ENCODE results near the gene SGCA.

SGCA gene

DNA sequence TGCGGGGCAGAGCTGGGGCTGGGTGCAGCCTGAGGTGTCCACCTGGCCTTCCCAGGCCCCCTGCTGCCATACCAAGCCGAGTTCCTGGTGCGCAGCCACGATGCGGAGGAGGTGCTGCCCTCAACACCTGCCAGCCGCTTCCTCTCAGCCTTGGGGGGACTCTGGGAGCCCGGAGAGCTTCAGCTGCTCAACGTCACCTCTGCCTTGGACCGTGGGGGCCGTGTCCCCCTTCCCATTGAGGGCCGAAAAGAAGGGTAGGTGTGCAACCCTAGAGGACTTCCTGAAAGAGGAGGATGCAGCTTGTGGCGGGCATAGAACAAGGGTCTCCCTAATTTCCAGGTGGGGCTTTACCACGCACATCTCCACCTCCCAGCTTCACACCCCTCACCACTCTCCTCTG, 2.5 kb downstream of the SGCA start:
- no peak for DNase-seq

DNA sequence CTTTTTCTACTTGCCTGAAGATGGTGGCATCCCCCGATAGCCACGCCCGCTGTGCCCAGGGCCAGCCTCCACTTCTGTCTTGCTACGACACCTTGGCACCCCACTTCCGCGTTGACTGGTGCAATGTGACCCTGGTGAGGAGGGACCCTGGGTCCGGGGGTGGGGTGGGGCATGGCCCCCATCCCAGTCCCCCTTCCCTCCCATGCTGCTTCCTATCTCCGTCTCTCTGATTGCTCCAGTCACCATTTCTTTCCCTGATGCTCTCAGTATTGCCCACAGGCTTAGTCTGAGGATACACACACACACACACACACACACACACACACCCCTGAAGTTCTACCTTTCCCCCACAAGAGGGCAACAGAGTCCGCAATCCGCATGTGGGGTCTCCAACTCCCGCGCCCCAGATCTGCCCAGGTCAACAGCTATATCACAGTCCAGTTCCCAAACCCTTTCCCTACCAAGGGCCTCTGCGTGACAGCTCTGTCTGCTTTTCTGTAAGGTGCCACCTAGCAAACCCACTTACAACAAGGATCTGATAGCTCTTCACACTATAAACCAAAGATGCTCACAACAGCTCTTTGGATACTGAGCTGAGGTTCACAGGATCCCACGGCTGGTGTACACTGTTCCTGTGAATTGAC, 3.4 kb downstream of the SGCA start:
- peak; percentile 58 to 64 for DNase-seq

DNA sequence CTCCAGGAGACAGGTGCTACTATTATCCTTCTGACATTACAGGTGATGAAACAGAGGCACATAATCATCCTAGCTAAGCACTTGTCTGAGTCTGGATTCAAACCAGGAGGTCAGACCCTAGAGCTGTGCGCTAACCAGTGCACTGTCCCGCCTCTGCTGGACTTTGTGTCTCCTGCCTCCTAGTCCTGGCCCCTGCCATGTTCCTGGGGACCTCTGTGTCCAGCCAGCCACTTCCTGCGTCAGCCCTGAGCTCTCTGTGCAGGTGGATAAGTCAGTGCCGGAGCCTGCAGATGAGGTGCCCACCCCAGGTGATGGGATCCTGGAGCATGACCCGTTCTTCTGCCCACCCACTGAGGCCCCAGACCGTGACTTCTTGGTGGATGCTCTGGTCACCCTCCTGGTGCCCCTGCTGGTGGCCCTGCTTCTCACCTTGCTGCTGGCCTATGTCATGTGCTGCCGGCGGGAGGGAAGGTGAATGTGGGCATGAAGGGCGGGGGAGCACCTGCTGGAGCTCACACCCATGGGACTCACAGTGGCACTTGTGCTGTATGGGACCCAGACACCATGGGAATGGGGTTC, 4.2 kb downstream of the SGCA start:
- DNase-seq: no peak

DNA sequence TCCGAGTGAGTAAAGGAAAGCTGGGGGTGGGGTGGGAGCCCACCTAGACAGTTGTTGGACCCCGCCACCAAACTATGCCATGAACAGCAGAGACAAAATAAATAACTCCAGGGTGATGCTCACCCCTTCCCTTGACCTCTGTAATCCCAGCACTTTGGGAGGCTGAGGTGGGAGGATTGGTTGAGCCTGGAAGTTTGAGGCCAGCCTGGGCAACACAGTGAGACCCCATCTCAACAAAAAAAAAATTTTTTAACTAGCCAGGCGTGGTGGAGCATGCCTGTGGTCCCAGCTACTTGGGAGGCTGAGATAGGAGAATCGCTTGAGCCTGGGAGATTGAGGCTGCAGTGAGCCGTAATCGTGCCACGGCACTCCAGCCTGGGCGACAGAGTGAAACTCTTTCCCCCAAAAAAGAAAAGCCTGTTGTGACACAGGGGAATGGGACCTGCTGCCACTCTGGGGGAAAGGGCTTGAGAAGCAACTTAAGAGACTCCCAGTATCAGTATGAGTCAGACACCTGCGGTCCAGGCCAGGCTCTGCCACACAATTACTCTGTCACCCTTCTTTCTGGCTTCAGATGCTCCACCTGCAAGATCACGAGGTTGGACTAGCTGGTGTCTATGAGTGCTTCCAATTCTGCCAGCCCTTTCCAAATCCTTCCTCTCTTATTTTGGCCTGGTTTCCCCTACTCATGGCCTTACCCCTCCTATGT, 5.0 kb downstream of the SGCA start:
- DNase-seq: no peak

DNA sequence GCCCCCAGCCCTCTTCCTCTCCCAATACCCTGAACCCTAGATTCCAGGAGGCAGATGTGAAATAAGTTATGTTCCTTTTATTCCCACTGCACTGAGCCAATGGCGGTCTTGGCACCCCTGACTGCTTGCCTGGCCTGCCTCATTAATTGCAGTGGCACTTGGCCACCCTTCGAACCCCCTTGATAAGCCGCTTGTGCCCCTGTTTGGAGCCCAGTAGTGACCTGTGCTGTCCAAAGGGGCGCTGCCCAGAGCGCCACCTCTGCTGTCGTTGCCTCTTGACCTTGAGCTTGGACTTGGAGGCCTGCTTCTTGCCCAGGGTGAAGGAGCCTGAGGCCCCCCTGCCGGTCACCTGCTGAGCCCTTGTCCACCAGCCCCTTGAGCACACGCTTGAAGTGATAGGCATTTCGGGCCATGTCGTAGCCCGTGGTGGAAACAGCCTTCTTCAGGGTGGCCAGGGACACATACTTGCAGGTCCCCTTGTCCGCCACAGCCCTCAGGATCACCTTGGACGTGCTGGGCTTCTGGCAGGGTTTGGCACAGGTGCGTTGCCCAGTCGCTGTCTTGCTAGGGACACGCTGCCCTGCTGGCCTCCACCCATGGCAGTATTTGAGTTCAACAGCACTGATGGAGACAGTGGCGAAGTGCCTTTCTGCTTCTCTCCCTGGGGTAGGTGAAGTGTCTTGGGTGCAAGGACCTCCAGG, 5.7 kb downstream of the SGCA start:
- no peak for DNase-seq

DNA sequence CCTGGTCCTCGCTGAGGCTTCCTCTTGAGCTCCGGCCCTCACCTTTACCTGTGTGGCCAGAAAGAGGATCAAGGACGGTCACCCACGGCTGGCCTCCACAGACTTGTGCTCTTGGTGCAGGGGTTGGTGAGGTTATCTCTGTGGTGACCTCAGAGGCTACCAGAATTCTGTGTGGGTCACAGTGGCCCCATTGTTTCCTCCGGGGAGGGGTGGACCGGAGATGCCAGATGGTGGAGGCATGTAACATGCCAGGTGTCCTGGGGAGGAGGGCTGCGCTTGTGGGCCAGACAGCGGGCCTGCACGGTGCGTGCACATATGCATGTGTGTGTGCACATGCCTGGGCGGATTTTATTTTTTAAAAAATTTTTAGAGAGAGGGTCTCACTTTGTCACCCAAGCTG, 6.3 kb downstream of the SGCA start:
- DNase-seq: no peak

DNA sequence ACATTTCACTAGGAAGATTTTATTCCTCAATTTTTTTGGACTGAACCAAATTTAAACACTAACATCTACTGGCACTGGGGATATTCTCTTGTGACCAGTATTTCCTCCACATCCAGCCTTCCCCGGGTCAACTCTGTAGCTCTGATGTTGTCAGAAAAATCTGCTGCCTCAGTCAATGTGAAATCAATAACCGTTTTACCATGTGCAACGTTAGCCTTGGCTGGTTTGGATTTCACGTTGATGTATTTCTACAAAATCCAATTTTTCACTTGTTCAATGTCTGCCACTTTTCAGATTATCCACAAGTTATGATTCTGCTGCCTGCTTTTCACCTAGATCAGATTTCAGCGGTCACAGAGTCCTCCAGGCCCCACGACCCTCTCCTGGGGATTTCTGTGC, 7.1 kb downstream of the SGCA start:
- DNase-seq: no peak

DNA sequence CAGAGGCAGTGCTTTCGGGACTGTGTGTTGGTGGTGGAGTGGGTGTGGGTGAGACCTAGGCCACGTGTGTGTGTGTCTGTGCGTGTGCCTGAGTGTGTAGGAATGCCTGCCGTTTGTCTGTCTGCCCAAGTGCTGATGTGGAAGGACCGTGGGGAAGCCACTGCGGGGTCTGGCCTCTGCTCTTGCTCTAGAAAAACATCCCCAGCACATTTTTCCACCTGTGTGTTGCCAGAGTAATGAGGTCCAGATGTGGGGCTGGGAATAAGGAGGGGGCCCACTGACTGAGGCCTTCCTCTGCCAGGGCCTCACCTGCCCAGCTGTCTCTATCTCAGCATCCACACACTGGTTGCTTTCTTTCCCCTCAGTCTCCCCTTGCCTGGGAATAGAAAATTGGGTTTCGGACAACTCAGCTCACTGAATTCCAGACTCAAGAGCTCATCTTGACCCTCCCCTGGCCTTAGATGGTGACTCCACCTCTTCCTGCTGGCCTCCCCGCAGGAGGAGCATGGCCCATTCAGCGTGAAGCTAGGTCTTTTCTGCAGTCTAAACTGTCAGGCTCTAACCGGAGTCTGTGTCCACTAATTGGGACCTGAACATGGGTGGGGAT, 7.6 kb downstream of the SGCA start:
- DNase-seq: no peak

DNA sequence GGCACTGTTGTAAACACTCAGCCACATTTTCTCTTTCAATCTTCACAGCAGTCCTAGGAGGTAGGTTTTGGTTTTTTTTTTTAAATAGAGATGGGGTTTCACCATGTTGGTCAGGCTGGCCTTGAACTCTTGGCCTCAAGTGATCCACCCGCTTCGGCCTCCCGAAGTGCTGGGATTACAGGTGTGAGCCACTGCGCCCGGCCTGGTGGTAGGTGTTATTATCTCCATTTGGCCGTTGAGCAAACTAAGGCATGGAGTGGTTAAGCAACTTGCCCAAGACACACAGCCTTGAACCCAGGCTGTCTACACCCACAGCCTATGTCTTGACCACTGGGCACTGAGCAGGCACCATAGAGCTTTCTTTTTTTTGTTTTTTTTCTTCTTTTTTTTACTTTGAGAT, 8.6 kb downstream of the SGCA start:
- DNase-seq: no peak

DNA sequence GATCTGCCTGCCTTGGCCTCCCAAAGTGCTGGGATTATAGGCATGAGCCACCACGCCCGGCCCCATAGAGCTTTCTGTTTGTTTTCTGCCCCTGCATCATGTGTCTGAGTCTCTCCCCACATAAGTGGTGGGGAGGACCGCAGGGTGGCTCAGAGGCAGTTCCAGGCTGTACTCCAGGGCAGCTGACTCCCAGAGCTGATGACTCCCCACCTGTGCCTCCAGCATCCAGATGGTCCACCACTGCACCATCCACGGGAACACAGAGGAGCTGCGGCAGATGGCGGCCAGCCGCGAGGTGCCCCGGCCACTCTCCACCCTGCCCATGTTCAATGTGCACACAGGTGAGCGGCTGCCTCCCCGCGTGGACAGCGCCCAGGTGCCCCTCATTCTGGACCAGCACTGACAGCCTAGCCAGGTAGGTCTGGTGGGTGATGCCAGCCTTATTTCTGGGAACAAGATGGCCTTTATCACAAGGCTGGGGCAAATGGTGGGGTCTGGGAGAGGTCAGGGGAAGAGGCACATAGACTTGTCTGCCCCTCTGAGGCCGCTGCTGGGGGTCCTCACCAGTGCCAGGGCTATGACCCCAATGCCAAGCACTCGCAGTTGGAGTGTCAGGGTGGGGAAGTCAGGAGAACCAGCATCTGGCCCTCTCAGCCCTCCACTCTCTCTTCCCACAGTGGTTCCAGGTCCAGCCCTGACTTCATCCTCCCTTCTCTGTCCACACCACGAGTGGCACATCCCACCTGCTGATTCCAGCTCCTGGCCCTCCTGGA, 9.4 kb downstream of the SGCA start:
- no peak for DNase-seq

DNA sequence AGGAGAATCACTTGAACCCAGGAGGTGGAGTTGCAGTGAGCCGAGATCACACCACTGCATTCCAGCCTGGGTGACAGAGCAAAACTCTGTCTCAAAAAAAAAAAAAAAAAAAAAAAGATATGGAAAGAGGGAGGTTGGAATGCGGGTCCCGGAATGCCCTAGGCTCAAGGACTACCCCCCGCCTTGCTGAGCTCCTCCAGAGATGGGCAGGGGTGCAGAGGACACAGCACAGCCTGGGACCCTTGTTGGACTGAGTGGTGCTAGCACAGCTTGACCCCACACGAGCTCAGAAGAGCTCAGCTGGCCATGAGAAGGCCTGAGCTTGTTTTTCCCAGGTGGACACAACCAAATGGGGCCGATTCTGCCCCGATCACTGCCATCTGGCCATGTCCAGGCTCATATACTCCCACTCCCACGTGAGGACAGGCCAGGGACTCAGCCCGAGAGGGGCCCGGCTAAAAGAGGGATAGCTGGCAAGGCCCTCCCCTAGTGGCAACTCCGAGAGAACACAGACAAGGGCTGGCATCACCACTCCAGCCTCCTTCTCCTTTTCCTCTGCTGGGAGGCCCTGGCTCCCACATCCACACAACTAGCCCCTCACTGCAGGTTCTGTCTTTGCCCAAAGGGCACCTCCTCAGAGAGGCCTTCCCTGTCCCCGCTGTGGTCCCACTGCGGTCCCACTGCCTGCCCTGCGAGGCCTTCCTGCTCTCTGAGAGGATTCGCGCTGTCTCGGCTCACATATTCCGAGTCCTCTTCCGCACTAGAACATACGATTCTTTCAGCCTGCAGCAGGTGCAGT, 11.0 kb downstream of the SGCA start:
- no peak for DNase-seq

DNA sequence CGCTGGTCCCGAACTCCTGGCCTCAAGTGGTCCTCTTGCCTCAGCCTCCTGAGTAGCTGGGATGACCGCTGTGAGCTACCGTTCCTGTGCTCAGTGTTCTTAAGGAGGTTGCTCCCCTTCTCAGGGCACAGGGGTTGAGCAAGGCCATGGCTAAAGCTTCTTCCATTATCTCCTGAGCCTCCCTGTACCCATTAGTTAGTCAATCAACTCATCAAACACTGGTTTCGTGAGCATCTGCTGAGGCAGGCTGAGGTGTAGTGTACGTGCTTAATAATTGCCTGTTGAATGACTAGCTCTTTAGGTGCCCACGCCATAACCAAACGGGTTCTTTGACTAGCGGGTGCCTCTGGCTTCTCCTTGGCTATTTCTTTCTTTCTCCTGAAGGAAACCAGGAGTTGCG, 11.7 kb downstream of the SGCA start:
- no peak for DNase-seq

DNA sequence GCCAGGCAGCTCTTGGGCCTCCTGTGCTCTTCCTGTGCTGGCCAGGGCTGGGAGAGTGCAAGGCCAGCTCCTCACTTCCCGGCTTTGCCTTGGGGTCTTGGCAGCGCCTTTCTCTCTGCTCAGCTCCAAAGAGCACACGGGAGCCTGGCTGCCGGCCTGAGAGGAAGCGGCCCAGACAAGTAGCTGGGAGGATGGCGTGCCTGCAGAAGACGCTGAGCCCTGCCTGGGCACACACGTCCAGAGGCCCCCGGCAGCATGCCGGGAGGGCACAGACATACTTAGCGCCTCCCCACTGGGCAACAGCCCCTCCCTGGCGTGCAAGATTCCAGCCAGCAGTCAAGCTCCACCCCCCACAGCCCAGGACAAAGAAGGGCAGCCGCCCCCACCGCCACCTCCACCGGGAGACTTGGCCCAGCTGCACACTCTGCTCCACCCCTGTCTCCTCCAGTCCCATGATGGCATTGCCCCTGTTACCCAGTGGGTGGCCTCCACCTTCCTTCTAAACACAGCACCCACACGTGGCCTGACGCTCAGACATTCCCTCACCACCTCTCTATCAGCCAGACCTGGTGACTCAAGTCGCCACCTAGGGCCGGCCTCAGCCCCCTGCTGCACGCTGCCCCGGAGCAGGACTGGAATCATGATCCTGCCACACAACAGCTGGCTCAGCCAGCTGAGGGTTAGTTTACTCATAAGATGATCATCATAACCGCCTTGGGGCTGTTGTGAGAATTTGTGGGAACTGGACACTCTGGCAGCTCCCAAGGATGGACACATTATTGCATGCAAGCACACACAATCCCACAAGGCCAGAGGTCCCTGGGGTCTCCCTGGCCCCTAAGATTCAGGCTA, 12.4 kb downstream of the SGCA start:
- peak; percentile 41 to 61 for DNase-seq

DNA sequence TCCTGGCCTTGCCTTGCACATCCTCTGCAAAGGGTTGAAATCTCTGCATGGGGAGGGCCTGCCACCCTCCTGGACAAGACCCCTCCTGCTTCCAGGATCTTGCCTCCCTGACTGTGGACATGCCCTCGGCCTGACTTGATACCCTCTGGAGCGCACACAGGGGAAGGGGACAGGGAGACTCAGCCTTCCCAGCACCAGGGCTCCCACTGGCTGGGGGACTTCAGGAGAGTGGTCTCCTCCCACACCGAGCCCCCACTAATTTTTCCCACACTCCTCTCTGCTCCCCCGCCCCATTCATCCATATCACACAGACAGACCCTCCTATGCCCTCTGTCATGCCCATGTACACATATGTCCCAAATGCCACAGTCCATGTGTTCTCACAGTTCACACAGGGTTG, 14.3 kb downstream of the SGCA start:
- DNase-seq: no peak

DNA sequence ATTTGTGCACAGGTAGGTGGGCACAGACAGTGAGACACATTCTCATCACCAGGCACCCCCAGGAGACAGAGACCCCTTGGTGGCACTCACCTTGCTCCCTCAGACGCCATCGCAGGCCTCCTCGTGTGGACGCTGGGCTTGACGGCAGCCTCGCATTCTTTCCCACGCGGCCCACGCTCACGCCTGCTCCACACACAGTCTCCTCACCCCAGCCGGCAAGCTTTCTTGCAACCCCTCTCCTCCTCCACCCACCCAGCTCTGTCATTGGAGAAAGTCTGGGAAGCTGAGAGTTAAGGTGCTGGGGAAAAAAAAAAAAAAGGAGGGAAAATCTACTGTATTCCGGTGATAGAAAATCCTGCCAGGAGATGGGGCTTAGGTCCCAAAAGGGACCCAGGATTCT, 14.8 kb downstream of the SGCA start:
- DNase-seq: no peak

DNA sequence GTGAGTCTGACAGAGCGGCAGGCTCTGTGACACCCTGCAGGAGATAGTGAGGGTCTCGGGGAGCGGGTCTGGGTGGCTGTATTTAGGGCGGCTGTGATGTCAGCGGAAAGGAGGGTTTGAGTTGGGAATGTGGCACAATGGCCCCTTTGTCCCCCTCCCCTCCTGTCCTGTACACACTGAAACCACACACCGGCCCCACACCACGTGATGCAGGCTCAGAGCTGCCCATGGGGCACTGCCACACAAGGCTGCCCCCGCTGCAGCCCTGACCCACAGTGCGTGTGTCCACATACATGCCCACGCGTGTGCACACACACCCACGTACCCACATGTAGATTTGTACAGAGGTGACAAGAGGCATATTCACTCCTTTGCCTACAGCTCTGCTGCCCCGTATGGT, 15.3 kb downstream of the SGCA start:
- DNase-seq: no peak

DNA sequence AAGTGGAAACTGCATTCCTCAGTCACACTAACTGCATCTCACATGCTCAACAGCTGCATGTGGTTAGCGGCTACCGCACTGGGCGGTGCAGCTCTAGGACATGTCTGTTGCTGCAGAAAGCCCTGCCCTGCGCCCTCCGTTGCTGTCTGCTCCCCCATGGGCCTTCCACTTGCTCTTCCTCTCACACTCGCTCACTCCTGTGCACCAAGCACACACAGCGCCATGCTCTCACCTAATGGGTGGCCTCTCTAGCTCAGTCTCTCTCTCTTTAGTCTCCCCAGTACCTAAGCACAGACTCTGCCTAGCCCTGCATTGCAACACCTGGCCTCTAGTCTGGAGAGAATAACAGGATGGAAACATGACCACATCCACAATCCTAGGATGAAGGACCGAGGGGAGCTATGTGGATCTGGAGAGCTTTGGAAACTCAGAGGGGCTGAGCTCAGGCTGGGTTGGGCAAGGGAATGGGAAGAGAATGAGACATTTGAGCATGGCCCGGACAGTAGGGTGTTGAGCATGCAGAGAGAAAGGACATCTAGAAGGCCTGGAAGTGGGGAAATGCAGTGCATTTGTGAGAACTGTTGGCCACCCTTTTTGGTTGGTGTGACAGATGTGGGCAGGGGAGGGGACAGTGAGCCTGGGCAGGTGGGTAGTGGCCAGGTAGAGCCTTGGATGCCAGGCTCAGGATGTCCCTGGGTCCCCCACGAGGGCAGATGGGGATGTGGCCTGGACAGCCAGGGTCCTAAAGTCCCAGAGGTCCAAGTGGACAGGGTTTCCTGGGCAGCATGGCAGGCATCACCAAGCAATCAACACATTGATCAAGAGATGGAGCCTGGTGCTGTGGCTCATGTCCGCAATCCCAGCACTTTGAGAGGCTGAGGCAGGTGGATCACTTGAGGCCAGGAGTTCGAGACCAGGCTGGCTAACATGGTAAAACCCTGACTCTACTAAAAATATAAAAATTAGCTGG, 16.1 kb downstream of the SGCA start:
- no peak for DNase-seq

DNA sequence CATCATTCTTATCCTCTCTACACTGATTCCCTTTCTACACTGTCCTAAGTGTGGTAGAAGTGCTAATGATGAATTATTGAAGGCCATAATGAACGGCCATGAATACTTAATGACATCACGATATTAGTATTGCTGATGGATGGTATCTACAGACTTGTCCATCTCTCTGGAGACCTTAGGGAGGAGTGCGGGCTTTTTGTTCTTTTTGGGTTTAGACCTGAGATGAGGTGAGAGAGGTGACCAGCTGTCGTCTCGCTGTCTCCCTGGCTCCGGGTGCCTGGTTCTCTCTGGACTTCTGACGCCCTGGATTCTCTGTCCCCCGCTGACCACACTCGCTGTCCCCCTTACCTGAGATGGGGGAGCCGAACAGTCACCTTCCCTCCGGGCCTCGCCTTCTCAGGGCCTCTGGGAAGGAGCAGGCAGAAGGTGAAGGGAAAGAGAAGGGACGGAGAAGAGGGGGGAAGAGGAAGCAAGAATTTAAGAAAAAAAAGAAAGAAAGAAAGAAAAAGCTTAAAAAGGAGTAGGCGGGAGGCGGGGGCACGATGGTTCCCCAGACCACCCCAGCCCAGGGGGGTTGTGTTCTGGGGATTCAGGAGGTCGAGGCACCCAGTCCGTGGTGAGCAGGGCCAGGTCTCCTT, 17.1 kb downstream of the SGCA start:
- no peak for DNase-seq

DNA sequence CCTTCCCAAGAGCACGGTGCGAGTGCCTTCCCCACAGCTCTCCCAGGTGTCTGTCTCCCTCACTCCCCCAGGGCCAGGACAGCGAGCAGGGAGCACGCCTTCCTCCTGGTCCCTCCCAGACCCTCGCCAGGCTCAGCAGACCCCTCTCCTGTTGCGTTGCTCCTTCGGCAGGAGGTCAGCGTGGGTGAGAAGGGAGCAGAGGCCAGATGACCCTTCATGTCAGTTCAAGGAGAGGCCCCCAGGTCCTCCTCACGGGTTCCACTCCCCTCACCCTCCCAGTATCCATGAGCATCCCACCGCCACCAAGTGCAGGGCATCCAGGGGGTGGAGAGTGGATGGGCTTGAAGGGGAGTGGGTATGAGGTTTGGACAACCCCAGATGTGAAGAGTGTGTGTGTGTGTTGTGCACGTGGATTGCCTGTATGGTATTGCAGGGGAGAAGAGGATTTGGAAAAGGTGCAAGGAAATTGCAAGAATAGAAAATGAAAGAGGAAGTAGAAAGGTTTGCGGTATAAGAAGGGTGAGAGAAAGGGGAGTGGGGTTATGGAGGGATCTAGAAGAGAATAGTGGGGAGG, 17.7 kb downstream of the SGCA start:
- DNase-seq: no peak

Measured in stimulated activated CD4-positive, alpha-beta T cell treated with anti-CD3 and anti-CD28 coated beads, Interleukin-2, amount 100 ng/mL, for 24 hours (primary cell).